SH-SY5Y (cell line): ENCODE results near the gene PIAS1.

Experiments
- GATA2 ChIP-seq: IDR thresholded peaks from 2 replicates; pipeline ENCODE4 v1.6.1; 2011; ENCODE audit warnings: mild to moderate bottlenecking, low read depth, low read length
- GATA3 ChIP-seq: IDR thresholded peaks from 2 replicates; pipeline ENCODE4 v1.6.1; 2011; ENCODE audit warnings: low read depth, mild to moderate bottlenecking, low read length, moderate library complexity

- TF ChIP-seq GATA3, result no peak
- no peak for TF ChIP-seq GATA2
These were observed 27.9 kb downstream of the PIAS1 start for GRCh38 chr15:68081869-68082505.
